GM18870 (cell line): ENCODE measurements around the gene CDH13.

Experiments used
- ATAC-seq: cut with Tn5 transposase; IDR thresholded peaks from one replicate; pipeline ENCODE4 v1.9.1; 2021; ENCODE audit warnings: moderate library complexity; ENCODE audit not compliant: unreplicated experiment

The CDH13 gene

GRCh38 chr16:83023011-83023410, 396.2 kb downstream of the CDH13 start:
- no peak for ATAC-seq

GRCh38 chr16:83023640-83024039, 396.9 kb downstream of the CDH13 start:
- no peak for ATAC-seq

GRCh38 chr16:83027973-83028372, 401.2 kb downstream of the CDH13 start:
- ATAC-seq: no peak

- ATAC-seq: no peak
These were observed 402.7 kb downstream of the CDH13 start for GRCh38 chr16:83029467-83029866.

- ATAC-seq: no peak
These were observed 404.8 kb downstream of the CDH13 start for GRCh38 chr16:83031524-83031923.

GRCh38 chr16:83037102-83037501, 410.3 kb downstream of the CDH13 start:
- no peak for ATAC-seq

GRCh38 chr16:83037884-83038283, 411.1 kb downstream of the CDH13 start:
- no peak for ATAC-seq

- no peak for ATAC-seq
These were observed 413.4 kb downstream of the CDH13 start for GRCh38 chr16:83040174-83040573.

- ATAC-seq: no peak
These were observed 417.8 kb downstream of the CDH13 start for GRCh38 chr16:83044589-83044988.

- ATAC-seq: no peak
These were observed 419.0 kb downstream of the CDH13 start for GRCh38 chr16:83045790-83046189.

- no peak for ATAC-seq
These were observed 419.9 kb downstream of the CDH13 start for GRCh38 chr16:83046664-83047063.

- ATAC-seq: no peak
These were observed 424.7 kb downstream of the CDH13 start for GRCh38 chr16:83051451-83051850.

- ATAC-seq: no peak
These were observed 427.5 kb downstream of the CDH13 start for GRCh38 chr16:83054283-83054682.

- ATAC-seq: no peak
These were observed 431.6 kb downstream of the CDH13 start for GRCh38 chr16:83058376-83058775.

GRCh38 chr16:83059237-83059636, 432.5 kb downstream of the CDH13 start:
- ATAC-seq: no peak

- ATAC-seq: no peak
These were observed 439.2 kb downstream of the CDH13 start for GRCh38 chr16:83066011-83066410.

GRCh38 chr16:83066881-83067280, 440.1 kb downstream of the CDH13 start:
- no peak for ATAC-seq

GRCh38 chr16:83068686-83069085, 441.9 kb downstream of the CDH13 start:
- no peak for ATAC-seq

- ATAC-seq: no peak
These were observed 443.8 kb downstream of the CDH13 start for GRCh38 chr16:83070416-83071209.

- no peak for ATAC-seq
These were observed 449.2 kb downstream of the CDH13 start for GRCh38 chr16:83075956-83076355.

GRCh38 chr16:83083361-83083760, 456.6 kb downstream of the CDH13 start:
- ATAC-seq: no peak

GRCh38 chr16:83085660-83086059, 458.9 kb downstream of the CDH13 start:
- ATAC-seq: no peak
